Chondrocyte (in vitro differentiated cells): ENCODE measurements around the gene ATG4B. TPM values are rescaled to one million over a fixed set of nuclear protein-coding genes. Genes with fewer than 3 reads are reported as not detected.

Experiments
- DNase-seq: peaks from one replicate; pipeline ENCODE4 v3.0.0; 2021; ENCODE audit warnings: mixed read lengths, low spot score
- H3K27ac Mint-ChIP-seq: one replicate; pipeline ENCODE4 v1.8.0; 2021; ENCODE audit warnings: mild to moderate bottlenecking, moderate library complexity, mixed read lengths; ENCODE audit not compliant: unreplicated experiment
- H3K27me3 Mint-ChIP-seq: 2 replicates; pipeline ENCODE4 v1.8.0; 2021; ENCODE audit warnings: low read depth, mixed read lengths
- H3K36me3 Mint-ChIP-seq: 2 replicates; pipeline ENCODE4 v1.8.0; 2021; ENCODE audit warnings: low read depth, mixed read lengths
- H3K4me1 Mint-ChIP-seq: 2 replicates; pipeline ENCODE4 v1.8.0; 2021; ENCODE audit warnings: low read depth, mild to moderate bottlenecking, mixed read lengths
- H3K4me3 Mint-ChIP-seq: one replicate; pipeline ENCODE4 v1.8.0; 2021; ENCODE audit warnings: mild to moderate bottlenecking, moderate library complexity, mixed read lengths; ENCODE audit not compliant: unreplicated experiment
- H3K9me3 Mint-ChIP-seq: 2 replicates; pipeline ENCODE4 v1.8.0; 2021; ENCODE audit warnings: low read depth, mixed read lengths
- CTCF ChIP-seq: fragments of 200-600 bp; sonication (generic); IDR thresholded peaks from 2 replicates; pipeline ENCODE4 v1.5.0; 2021; ENCODE audit warnings: antibody characterized with exemption, mild to moderate bottlenecking, moderate library complexity
- total RNA-seq: library from RNA; stranded (reverse); gene quantifications from 3 replicates; pipeline ENCODE4 v1.2.1, GENCODE V29; 2021

Gene ATG4B
- total RNA-seq, 1 donor from 2014 or later = 57.2 TPM

- Mint-ChIP-seq H3K36me3 (peaks cover 7% of the 10 kb centered on the region), H3K27ac (no peak overlapping the region), H3K4me3 (no peak overlapping the region), H3K9me3 (no peaks in the 10 kb centered on the region), H3K4me1 (no peaks in the 10 kb centered on the region), H3K27me3 (no peaks in the 10 kb centered on the region)
- DNase-seq = no peak
- TF ChIP-seq CTCF = no peak
Measured at GRCh38 chr2:241649927-241650326, 12.4 kb downstream of the ATG4B start.

- Mint-ChIP-seq H3K9me3 (no peaks in the 10 kb centered on the region), H3K4me1 (no peaks in the 10 kb centered on the region), H3K27ac (no peak overlapping the region), H3K4me3 (no peak overlapping the region), H3K27me3 (no peaks in the 10 kb centered on the region), H3K36me3 (peaks cover 18% of the 10 kb centered on the region)
- DNase-seq = no peak
- TF ChIP-seq CTCF = no peak
Measured at GRCh38 chr2:241652142-241652541, 14.6 kb downstream of the ATG4B start.

- no peak overlapping the region for H3K27ac Mint-ChIP-seq
- no peak overlapping the region for H3K4me3 Mint-ChIP-seq
- no peaks in the 10 kb centered on the region for H3K9me3 Mint-ChIP-seq
- no peak for DNase-seq
- H3K36me3 Mint-ChIP-seq = peaks cover 21% of the 10 kb centered on the region
- TF ChIP-seq CTCF = no peak
- no peaks in the 10 kb centered on the region for H3K27me3 Mint-ChIP-seq
- H3K4me1 Mint-ChIP-seq = no peaks in the 10 kb centered on the region
Measured at GRCh38 chr2:241652722-241653121, 15.2 kb downstream of the ATG4B start.

GRCh38 chr2:241653210-241653750 is 15.8 kb downstream of the ATG4B start:
- Mint-ChIP-seq H3K4me1 (no peaks in the 10 kb centered on the region), H3K4me3 (no peak overlapping the region), H3K36me3 (peaks cover 23% of the 10 kb centered on the region), H3K27ac (no peak overlapping the region), H3K9me3 (no peaks in the 10 kb centered on the region), H3K27me3 (no peaks in the 10 kb centered on the region)
- no peak for DNase-seq
- no peak for TF ChIP-seq CTCF

GRCh38 chr2:241654551-241654950 is 17.1 kb downstream of the ATG4B start:
- Mint-ChIP-seq H3K9me3 (no peaks in the 10 kb centered on the region), H3K4me1 (no peaks in the 10 kb centered on the region), H3K4me3 (no peak overlapping the region), H3K27ac (peak overlapping the region; percentile 17), H3K36me3 (peaks cover 30% of the 10 kb centered on the region), H3K27me3 (no peaks in the 10 kb centered on the region)
- DNase-seq = no peak
- TF ChIP-seq CTCF = no peak
